Hematopoietic multipotent progenitor cell (in vitro differentiated cells): ENCODE results near the gene FSD2. TPM values are rescaled to one million over a fixed set of nuclear protein-coding genes. Genes with fewer than 3 reads are reported as not detected.

Experiments
- DNase-seq, 3 donors: peaks; one replicate each; pipeline ENCODE4 v3.0.0-alpha.2; 2011 to 2015; ENCODE audit warnings: low read depth in 2 of 3, low spot score in 2 of 3
- total RNA-seq: library from RNA; depleted of rRNA; stranded (reverse); fragments of >200 nt; gene quantifications from one replicate; pipeline ENCODE4 v1.2.3, GENCODE V29; 2012

FSD2 gene
- not detected for total RNA-seq

DNA sequence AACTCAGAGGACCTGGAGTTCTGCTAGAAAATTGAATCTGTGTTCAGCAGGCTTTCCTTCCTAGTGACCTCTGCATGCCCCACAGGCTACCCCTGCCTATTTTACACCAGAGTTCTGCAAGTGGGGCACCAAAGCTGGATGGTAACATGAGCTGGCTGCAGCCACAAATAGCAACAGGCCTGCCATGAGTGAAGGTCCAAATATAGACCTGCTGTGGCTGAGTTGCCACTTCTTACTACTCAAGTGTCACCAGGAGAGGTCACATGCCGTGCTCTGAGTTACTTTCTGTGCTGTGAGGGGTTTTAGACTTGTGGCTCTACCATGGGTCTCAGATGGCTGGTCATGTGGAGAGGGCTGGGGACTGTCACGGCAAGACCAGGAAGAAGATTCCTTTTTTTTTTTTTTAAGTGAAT, at the start of gene FSD2:
Gene FSD2, minus strand, starts transcription at position 76 of the 413 bp plus-strand sequence. CDS start 18,679 bp downstream, outside the sequence.
- peak in 1 of 3 donors; percentile 14 for DNase-seq

- DNase-seq, result no peak
Observed at GRCh38 chr15:82854554-82854953, 48.7 kb upstream of the FSD2 start.

- DNase-seq, result peak in 2 of 3 donors; percentile 46 to 62
Observed at GRCh38 chr15:82852941-82853561, 47.2 kb upstream of the FSD2 start.

DNA sequence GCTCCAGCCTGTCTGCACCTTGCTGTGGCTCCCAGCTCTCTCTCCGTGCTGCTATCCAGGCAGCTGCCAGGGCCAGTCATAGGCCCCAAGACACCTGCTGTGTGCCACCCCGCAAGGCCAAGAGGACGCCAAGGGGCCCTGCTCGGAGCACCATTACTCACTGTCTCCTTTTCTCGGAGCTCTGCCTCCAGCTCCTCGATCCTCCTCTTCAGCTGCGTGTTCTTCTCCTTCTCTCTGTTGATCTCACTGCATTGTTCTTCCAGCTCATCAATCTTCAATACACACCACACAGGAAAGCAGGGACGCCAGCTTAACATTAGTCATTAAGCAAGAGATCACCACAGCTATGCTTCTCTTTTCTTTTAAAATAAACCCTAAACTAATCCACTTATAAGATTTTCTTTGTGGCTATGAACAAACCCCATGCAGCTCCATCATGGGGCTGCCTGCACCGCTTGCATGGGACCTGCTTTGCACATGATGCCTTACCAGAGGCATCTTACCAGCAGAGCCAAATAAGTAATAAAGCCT, 46.2 kb upstream of the FSD2 start:
- no peak for DNase-seq

DNA sequence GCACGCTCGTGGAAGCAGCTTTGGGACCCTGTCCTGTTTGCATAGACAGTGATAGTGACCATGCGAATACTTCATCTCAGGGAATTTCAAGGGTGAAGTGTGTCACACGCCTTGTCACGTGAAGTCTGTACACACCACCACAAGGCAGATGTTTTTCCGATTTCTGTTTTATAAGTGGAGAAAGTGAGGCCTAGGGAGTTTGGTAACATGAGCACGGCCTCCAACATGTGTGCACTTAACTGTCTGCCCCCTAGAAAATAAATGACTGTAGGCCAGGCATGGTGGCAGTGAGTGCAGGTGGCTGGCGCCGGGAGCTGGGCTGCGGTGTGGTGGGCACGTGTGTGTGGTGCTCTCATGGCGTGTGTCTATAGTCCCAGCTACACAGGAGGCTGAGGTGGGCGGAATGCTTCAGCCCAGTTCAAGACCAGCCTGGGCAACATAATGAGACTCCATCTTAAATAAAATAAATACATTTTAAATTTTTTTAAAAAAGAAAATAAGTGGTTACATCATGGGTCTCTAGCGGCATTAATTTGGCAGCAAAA, 45.5 kb upstream of the FSD2 start:
- no peak for DNase-seq

DNA sequence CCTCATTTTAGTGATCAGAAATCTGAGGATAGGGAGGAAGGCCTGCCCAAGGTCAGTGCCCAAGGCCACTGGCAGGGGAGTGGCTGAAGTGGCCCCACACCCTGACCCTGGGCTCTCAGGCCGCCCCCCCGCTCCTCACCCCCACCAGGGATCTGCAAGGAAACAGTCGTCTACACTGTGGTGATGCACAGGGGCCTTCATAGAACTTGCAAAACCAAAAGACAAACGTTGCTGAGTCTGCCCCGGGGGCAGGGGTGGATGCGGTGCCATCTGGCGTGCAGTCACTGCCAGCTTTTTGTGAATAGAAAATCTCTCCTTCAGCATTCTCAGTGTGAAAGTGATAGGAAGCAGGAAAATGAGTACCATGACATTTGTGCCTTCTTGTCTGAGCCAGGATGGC, 44.9 kb upstream of the FSD2 start:
- no peak for DNase-seq

GRCh38 chr15:82849556-82850512, 44.0 kb upstream of the FSD2 start:
- DNase-seq, result peak in 2 of 3 donors; percentile 94 to 97

DNA sequence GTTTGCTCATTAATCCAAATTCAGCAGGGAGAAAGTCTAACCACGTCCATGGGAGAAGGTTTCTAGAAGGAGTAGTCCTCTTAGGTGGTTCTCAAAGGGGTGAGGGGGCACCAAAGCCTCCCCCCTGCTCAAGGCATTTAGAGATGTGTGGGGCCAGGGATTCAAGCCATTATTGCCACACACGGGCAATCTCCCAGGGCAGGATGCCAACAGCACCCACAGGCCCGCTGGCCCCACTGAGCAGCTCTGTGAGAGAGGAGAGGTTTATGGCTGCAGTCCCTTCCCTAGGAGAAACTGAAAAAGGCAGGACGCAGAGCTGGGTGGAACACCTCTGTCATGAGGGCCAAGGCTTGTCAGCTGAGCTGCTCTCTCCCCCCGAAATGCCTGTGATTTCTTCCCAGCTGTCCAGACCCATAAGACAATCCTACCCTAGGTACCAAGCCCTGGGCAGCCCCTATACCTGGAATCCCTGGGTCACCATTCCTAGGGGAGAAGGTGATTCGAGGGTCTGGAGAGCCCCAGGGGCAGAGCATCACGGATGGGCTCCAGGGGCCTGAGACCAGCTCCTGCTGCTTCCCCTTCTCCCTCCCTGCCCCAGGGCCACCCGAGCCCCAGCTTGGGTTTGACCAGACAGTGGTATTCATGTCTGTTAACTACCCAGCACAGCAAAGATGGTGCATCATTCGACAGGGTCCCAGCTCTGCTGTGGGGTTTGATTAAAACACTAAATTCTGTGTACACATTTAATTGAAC, 42.5 kb upstream of the FSD2 start:
- DNase-seq, result no peak

DNA sequence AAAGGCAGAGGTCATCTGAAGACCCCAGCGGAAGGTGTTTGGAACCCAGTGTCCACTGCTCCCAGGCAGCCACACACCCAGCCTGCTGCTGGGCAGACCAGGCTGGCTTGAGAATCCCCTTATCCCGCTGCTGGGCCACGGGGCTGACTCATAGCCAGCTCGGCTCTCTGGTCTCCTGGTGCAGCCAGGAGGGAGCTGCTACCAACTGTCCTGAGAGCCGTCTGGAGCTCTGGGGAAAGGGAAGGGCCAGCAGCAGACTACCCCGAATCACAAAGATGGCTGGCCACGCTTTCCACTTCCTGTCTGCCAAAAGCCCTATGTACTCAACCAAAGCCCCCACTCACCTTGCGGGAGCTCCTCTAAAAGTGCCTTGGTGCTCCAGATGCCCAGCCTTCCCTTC, 41.8 kb upstream of the FSD2 start:
- DNase-seq, result no peak

GRCh38 chr15:82846621-82847020, 40.8 kb upstream of the FSD2 start:
- DNase-seq, result no peak

DNA sequence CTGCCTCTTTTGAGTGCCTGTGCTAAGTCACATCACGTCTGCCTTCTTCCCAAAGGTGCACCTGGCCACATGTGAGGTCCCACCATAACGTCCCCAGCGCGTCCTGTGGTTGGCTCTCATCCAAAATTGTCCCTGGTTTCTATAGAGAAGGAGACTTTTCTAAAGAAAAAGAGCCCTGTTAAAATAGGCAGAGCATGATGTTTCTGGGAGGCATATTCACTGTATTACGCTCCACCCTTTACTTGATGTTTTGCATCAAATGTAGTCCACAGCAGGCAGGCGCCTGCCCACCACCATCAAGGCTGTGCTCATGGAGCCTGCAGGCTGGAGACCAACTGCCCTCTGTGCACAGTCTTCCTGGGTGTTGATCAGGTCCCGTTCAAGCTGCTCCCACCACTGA, 39.8 kb upstream of the FSD2 start:
- DNase-seq, result no peak

DNA sequence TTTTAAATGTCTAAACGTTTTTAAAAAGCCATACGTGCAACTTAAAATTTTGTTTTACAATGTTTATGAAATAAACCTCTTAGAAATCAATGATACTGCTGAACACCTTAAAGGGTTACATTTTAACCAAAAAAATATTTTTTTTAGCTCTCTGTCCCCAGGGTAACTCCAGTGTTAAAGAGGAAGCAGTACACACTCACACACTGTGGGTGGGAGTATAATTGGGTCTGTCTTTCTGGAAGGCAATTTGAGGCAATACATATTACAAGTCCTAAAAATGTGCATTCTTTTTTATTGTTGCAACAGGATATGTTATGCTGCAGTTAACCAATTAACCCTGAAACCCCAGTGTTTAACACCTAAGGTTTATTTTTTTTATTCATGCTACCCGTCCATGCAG, 37.7 kb upstream of the FSD2 start:
- DNase-seq, result peak in 1 of 3 donors; percentile 34

DNA sequence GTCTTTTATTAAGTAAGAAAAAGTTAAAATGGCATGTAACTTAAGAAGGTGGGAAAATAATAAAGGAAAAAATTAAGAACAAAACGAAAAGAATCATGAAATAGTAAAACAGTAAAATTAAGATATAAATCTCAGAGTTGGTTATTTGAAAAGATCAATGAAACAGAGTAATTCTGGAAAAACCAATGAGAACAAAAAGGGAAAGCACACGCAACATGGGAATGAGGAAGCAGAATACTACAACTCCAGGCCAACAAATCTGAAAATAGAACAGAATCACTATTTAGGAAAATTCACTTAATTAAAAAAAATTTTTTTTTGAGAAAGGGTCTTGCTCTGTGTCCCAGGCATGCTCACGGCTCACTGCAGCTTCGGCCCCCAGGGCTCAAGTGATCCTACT, 34.3 kb upstream of the FSD2 start:
- DNase-seq, result no peak

DNA sequence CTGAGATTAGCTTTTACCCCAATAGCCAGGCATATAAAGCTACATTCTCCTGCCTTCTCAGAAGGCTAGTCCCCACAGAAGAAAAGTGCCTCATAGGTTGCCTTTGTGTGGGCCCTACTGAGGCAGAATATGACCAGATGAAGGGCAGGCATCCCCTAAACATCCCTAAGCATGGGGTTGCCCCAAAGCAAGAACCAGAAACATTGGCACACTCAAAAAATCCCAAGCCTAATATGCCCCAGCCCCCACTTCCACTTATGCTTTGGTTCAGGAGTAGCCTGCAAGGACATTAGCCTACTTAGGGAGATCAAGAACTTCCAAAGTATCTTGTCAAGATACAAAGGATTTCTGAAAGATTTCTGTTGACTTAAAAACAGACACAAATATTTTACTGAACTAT, 33.3 kb upstream of the FSD2 start:
- no peak for DNase-seq

GRCh38 chr15:82838096-82838735, 32.3 kb upstream of the FSD2 start:
- DNase-seq, result no peak

GRCh38 chr15:82835391-82835917, 29.6 kb upstream of the FSD2 start:
- DNase-seq, result no peak

- DNase-seq, result no peak
Observed at GRCh38 chr15:82833362-82833682, 27.5 kb upstream of the FSD2 start.

GRCh38 chr15:82832601-82833361, 26.9 kb upstream of the FSD2 start:
- peak in 2 of 3 donors; percentile 72 to 76 for DNase-seq

DNA sequence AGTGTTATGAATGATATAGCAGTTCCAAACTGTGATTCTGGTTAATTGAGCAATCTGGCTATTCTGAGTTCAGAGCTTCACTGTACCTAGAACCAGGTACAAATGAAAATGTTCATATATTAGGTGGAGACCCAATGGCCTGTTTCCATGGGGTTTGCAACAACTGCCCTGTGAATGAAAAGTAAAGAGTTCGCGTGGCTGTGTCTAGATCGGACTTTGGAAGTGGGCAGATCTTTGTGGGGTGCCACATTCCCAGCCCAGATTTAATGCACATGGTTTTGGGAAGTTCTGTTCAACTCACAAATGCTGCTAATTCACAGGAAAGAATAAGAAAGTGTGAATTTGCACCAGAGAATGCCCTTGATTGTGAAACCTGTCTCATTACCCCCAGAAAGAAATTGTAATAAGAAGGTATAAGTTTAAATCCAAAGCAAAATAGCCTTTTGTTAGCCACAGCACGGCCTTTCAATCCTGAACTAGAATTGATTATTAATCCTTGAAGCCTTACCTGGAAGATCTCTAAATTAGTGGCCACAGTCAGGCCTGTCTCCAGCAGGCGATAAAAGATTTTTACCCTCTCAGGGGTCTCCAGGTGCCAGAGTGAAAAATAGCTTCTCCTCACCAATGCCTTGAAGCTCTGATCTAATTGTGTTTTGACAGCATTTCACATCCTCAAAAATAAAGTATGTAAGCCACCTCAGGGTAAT, 26.2 kb upstream of the FSD2 start:
- no peak for DNase-seq
